ENCODE results near the gene NDUFB11.

NDUFB11 gene

DNA sequence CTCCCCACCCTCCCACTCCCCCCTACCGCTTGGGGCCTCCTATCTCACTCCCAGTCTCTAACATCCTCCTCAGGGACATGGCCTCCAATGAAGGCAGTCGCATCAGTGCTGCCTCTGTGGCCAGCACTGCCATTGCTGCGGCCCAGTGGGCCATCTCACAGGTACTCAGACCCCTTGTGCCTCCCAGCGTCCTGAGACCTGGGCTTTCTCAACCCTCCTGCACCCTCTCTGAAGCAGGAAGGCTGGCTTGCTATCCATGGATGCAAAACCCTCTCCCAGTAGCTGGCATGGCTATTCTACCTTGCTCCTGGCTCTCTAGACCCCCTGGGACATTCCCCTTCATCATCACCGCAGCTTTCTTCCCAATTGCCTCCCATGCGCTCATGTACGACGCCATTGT, 35.8 kb upstream of the NDUFB11 start:
- no peak overlapping the region for H3K4me3 ChIP-seq (replicated peaks; ENCODE audit: low read depth, low read length)
- TF ChIP-seq, protein P1, sequence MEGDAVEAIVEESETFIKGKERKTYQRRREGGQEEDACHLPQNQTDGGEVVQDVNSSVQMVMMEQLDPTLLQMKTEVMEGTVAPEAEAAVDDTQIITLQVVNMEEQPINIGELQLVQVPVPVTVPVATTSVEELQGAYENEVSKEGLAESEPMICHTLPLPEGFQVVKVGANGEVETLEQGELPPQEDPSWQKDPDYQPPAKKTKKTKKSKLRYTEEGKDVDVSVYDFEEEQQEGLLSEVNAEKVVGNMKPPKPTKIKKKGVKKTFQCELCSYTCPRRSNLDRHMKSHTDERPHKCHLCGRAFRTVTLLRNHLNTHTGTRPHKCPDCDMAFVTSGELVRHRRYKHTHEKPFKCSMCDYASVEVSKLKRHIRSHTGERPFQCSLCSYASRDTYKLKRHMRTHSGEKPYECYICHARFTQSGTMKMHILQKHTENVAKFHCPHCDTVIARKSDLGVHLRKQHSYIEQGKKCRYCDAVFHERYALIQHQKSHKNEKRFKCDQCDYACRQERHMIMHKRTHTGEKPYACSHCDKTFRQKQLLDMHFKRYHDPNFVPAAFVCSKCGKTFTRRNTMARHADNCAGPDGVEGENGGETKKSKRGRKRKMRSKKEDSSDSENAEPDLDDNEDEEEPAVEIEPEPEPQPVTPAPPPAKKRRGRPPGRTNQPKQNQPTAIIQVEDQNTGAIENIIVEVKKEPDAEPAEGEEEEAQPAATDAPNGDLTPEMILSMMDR (IDR thresholded peaks at IDR 0.05; ENCODE audit: low read length, missing control alignments): no peak
- DNase-seq (ENCODE audit: low read depth): no peak

DNA sequence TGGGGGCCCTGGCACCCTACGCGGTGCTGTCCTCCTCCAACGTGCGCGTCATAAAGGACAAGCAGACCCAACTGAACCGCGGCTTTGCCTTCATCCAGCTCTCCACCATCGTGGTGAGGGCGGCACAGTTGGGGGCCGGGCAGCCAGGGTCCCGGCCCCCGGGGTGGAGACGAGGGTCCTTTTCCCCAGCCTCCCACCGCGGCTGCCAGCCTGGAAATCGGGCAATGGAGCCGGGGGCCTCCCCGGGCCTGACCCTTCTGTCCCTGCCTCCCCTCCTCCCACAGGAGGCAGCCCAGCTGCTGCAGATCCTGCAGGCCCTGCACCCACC, 35.4 kb upstream of the NDUFB11 start:
- DNase-seq (ENCODE audit: low read depth): no peak
- H3K4me3 ChIP-seq (replicated peaks; ENCODE audit: low read depth, low read length): no peak overlapping the region
- TF ChIP-seq, protein P1 (IDR thresholded peaks at IDR 0.05; ENCODE audit: low read length, missing control alignments): no peak

DNA sequence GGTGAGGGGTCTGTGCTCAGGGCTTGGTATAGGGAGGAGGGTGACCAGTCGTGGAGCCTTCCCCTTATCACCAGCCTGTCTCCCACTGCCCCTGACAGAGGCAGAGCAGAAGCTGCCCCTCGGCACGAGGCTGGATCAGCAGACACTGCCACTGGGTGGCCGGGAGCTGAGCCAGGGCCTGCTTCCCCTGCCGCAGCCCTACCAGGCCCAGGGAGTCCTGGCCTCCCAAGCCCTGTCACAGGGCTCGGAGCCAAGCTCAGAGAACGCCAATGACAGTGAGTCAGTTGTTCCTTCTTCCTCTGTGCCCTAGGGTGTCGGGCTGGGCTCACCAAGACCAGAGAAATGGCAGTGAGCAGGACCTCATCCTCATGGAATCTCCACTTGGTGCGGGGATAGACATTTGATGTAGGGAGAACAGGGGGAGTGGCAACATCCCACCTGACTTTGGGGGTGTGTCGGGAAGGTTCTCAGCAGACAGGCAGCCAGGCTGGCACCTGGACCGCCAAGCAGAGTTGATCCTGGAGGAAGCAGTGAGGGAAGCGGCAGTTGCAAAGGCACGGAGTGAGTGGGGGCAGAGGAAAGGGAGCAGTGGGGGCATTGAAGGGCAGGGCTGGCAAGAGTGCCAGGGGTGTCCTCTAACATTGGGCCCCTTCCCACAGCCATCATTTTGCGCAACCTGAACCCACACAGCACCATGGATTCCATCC, 34.9 kb upstream of the NDUFB11 start:
- H3K4me3 ChIP-seq (replicated peaks; ENCODE audit: low read depth, low read length): no peak overlapping the region
- peak; percentile 35 for DNase-seq (ENCODE audit: low read depth)
- TF ChIP-seq, protein P1 (IDR thresholded peaks at IDR 0.05; ENCODE audit: low read length, missing control alignments): no peak

DNA sequence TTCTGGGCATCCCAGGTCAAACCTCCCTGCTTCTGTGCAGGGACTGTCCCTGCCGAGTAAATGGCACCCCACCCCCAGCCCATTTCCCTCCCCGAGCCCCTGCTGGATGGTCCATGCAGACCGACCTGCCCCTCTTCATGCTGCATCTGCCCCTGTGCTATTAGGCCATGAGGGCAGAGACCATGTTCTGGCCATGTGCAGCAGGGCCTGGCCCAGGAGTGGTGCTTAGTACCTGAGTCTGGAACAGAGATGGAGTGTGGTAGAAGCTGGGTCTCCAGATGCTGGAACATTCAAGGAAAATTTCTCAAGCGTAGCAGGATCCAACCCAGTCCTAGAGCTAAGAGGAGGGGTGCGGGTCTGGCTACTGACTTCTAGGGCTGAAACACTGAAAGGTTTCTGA, 33.8 kb upstream of the NDUFB11 start:
- TF ChIP-seq, protein P1 (IDR thresholded peaks at IDR 0.05; ENCODE audit: low read length, missing control alignments): no peak
- no peak for DNase-seq (ENCODE audit: low read depth)
- no peak overlapping the region for H3K4me3 ChIP-seq (replicated peaks; ENCODE audit: low read depth, low read length)

DNA sequence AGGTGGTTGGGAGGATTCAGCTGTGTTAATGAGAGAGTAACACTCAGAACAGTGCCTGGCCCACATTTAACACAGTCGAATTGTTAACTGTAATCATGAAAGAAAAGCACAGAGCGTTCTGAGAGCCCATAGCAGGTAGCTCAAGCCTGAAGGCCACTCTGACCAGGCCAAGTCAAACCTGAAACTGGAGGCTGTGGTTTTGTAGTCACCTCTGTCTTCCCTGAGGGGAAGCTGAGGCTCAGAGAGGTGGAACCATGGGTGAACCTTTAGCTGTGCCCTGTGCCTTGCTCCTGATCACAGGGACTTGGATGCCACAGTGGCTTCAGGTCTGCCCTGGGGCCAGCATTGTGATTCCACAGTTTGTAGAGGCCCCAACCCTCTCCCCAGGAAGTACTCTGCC, 32.6 kb upstream of the NDUFB11 start:
- DNase-seq (ENCODE audit: low read depth): no peak
- no peak overlapping the region for H3K4me3 ChIP-seq (replicated peaks; ENCODE audit: low read depth, low read length)
- TF ChIP-seq, protein P1 (IDR thresholded peaks at IDR 0.05; ENCODE audit: low read length, missing control alignments): no peak

DNA sequence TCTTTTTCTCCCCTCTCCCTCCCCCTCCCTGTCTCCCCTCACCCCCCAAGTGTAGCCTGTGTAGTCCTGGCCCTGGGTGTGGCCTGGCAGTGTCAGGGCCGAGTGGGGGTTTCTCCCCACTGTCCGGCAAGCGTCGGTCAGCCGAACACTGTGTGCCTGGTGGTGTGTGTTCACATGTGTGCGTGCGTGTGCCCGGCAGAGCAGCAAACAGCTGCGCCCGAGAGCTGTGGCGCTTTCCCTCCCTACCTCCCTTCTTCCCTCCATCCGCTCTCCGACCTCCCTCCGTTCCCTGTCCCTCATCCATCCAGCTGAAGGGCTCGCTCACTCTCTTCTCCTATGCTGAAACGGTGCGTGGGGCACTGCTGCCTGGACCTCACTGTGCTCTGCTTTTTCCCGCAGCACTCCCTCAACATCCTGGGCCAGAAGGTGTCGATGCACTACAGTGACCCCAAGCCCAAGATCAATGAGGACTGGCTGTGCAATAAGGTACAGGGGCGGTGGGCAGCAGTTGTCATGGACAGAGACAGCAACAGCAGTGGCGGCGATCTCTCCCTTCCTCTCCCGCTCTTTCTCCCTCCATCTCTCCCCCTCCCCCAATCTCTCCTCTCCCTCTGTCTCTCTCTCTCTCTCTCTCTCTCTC, 31.7 kb upstream of the NDUFB11 start:
- TF ChIP-seq, protein P1 (IDR thresholded peaks at IDR 0.05; ENCODE audit: low read length, missing control alignments): no peak
- DNase-seq (ENCODE audit: low read depth): no peak
- no peak overlapping the region for H3K4me3 ChIP-seq (replicated peaks; ENCODE audit: low read depth, low read length)

DNA sequence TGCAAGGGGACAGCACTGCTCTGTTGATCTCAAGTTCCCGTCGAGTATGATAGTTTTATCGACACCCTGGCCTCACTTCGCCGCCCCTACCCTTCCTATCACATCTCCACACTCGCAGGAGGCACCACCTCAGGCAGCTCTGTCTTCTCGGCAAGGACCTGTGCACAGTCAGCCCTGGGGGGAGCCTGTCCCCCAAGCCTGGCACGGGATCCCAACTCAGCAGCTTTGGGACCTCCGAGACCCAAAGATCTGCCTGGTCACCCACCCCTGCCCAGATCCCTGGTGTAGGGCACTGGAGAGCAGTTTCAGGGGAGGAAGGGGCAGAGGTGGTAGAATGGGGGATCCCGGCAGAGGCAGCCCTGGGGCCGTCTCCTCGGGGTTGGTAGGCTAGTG, 31.1 kb upstream of the NDUFB11 start:
- no peak for DNase-seq (ENCODE audit: low read depth)
- H3K4me3 ChIP-seq (replicated peaks; ENCODE audit: low read depth, low read length): no peak overlapping the region
- TF ChIP-seq, protein P1 (IDR thresholded peaks at IDR 0.05; ENCODE audit: low read length, missing control alignments): no peak

Data from fibroblast of pulmonary artery (primary cell).